ENCODE data around the gene GGT6.

GGT6 gene

DNA sequence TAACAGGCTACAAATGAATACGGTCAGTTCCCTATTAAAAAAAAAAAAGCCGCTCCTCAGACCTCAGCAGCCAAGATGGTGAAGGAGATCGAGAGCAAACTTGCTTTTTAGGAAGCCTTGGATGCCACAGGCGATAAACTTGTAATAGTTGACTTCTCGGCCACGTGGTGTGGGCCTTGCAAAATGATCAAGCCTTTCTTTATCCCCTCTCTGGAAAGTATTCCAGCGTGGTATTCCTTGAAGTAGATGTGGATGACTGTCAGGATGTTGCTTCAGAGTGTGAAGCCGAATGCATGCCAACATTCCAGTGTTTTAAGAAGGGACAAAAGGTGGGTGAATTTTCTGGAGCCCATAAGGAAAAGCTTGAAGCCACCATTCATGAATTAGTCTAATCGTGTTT, 11.8 kb upstream of the GGT6 start:
- Histone ChIP-seq H3K4me3 (ENCODE audit: low read depth in 1 of 2, low read length in 2 of 2) (no peak overlapping the region), H3K36me3 (ENCODE audit: control insufficient read depth in 1 of 2, insufficient read depth in 2 of 2, low read length in 2 of 2) (no peaks in the 10 kb centered on the region), H3K9me3 (ENCODE audit: control insufficient read depth in 1 of 2, low read length in 2 of 2) (no peaks in the 10 kb centered on the region), H3K27ac (ENCODE audit: low read length) (no peak overlapping the region), H3K27me3 (ENCODE audit: low read depth, low read length) (no peaks in the 10 kb centered on the region), H3K4me1 (ENCODE audit: control insufficient read depth in 1 of 2, insufficient read depth in 2 of 2, low read length in 2 of 2) (no peaks in the 10 kb centered on the region)

DNA sequence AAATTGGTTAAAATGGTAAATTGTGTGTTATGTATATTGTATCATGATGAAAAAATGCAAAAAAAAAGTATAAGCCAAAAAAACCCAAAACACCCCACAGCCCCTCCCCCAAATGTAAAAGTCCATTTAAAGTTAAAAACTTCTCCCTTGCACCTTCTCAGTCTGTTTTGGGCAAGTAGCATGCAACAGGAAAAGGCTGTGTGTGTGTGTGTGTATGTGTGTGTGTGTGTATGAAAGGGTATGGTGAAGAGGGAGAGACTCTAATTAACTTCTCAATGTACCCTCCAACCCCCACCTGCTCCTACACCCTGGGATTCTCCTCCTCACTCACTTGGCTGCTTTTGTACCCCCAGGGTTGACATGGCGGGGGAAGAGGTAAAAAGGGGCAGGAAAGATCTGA, 9.2 kb upstream of the GGT6 start:
- Histone ChIP-seq H3K27me3 (ENCODE audit: low read depth, low read length) (no peaks in the 10 kb centered on the region), H3K9me3 (ENCODE audit: control insufficient read depth in 1 of 2, low read length in 2 of 2) (no peaks in the 10 kb centered on the region), H3K36me3 (ENCODE audit: control insufficient read depth in 1 of 2, insufficient read depth in 2 of 2, low read length in 2 of 2) (no peaks in the 10 kb centered on the region), H3K4me1 (ENCODE audit: control insufficient read depth in 1 of 2, insufficient read depth in 2 of 2, low read length in 2 of 2) (peaks cover 0 to 4% of the 10 kb centered on the region in 2 donors), H3K4me3 (ENCODE audit: low read depth in 1 of 2, low read length in 2 of 2) (no peak overlapping the region), H3K27ac (ENCODE audit: low read length) (no peak overlapping the region)

DNA sequence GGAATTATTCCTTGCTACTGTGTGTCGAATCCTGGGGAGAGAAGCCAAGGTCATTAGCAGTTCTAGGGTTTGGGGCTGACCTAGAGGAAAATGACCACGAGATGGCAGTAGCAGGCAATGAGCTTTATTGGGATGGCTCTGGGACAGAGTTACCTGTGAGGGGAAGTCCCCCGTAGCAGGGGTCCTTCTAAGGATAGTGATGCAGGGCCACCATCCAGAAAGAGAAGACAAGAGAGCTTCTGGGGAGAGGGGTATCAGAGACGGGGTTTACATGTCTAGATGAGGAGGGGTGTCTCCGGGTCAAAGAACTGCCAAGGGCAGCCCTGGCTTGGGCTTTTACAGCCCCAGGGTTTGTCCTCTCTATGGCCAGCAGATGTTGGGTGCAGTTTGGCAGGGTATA, 6.4 kb upstream of the GGT6 start:
- no peaks in the 10 kb centered on the region for H3K36me3 ChIP-seq (ENCODE audit: control insufficient read depth in 1 of 2, insufficient read depth in 2 of 2, low read length in 2 of 2)
- H3K27me3 ChIP-seq (ENCODE audit: low read depth, low read length), result no peaks in the 10 kb centered on the region
- H3K4me3 ChIP-seq (ENCODE audit: low read depth in 1 of 2, low read length in 2 of 2), result no peak overlapping the region
- H3K27ac ChIP-seq (ENCODE audit: low read length), result no peak overlapping the region
- no peaks in the 10 kb centered on the region for H3K9me3 ChIP-seq (ENCODE audit: control insufficient read depth in 1 of 2, low read length in 2 of 2)
- H3K4me1 ChIP-seq (ENCODE audit: control insufficient read depth in 1 of 2, insufficient read depth in 2 of 2, low read length in 2 of 2), result peaks cover 4 to 11% of the 10 kb centered on the region in 2 donors

DNA sequence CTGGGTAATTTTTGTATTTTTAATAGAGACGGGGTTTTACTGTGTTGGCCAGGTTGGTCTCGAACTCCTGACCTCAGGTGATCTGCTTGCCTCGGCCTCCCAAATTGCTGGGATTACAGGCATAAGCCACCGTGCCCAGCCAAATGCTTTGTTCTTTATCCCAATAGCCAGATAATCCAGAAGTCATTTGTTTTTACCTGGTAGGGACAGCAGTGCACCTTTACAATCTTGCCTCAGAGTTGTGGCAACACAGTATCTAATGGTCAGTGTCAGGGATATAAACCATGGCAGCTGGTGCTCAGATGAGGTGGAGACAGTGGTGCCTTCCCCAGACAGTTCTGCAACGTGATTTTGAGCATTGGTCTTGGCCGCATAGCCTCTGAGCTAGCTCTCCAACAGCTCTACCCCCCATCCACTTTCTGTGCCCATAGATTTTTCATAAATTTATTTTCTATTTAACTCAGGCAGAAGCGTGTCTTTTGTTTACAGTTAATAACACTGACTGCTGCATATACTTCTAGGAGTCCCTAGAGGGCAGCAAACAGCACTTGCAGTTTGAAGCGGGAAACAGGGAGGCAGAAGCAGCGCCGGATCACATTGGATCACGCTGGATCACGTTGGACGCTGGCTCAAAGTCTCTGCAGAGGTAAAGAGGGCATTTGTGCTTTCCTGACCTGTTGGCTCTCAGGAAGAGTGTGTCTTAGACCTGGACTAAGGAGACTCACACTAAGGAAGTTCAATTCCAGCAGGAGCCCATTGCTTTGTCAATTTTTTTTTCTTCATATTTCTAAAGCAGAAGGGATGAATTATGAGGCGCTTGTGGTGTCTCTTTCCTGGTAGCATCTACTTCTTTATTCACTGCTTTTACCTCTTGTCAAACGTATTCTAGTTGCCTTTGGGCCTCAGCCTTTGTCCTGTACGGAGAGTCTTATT, 5.1 kb upstream of the GGT6 start:
- Histone ChIP-seq H3K36me3 (ENCODE audit: control insufficient read depth in 1 of 2, insufficient read depth in 2 of 2, low read length in 2 of 2) (no peaks in the 10 kb centered on the region), H3K27me3 (ENCODE audit: low read depth, low read length) (no peaks in the 10 kb centered on the region), H3K4me3 (ENCODE audit: low read depth in 1 of 2, low read length in 2 of 2) (no peak overlapping the region), H3K4me1 (ENCODE audit: control insufficient read depth in 1 of 2, insufficient read depth in 2 of 2, low read length in 2 of 2) (peaks cover 4 to 11% of the 10 kb centered on the region in 2 donors), H3K27ac (ENCODE audit: low read length) (no peak overlapping the region), H3K9me3 (ENCODE audit: control insufficient read depth in 1 of 2, low read length in 2 of 2) (no peaks in the 10 kb centered on the region)

DNA sequence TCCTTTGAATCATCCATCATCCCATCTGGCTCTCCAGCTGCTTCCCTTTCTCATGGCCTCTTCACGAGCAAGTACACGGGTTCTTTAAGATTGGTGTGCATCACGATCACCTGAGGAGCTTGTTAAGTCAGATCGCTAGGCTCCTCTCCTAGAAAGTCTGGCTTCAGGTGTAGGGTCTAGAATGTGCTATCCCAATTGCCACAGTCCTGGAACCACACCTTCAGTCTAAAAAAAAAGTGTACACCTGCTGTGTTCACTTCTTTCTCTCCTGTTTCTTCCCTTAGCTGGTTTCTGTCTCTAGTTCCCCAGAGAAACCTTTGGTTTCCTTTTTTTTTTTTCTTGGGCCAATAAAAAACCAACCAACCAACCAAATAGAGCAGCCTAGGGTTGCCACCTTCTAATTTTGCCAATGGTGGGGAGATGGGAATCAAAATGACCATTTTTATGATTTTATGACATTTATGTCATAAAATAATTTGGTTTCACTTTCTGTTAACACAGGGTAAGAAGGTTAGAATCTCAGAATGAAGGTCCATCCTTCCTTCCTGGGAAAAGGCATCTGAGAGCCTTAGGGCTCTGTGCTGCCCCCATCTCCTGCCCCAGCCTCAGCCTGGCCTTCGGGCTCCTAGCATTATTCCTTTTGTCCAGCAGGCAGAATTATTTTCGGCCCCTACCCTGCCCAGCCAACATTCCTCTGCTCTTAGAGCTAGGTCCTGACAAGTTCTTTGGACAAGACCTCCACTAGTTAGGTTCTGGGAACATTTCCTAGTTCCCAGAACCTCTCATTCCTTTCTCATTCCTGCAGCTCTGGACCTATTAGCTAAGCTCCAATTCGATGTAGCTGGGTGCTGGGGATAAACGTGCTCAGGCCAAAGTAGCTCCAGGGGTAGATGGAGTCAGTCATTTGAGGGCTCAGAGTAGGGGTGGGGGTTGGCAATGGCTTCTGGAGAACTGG, 1.9 kb upstream of the GGT6 start:
- H3K36me3 ChIP-seq (ENCODE audit: control insufficient read depth in 1 of 2, insufficient read depth in 2 of 2, low read length in 2 of 2), result no peaks in the 10 kb centered on the region
- H3K9me3 ChIP-seq (ENCODE audit: control insufficient read depth in 1 of 2, low read length in 2 of 2), result no peaks in the 10 kb centered on the region
- H3K4me3 ChIP-seq (ENCODE audit: low read depth in 1 of 2, low read length in 2 of 2), result peak overlapping the region in 1 of 2 donors; percentile 18
- H3K4me1 ChIP-seq (ENCODE audit: control insufficient read depth in 1 of 2, insufficient read depth in 2 of 2, low read length in 2 of 2), result peaks cover 4 to 11% of the 10 kb centered on the region in 2 donors
- H3K27ac ChIP-seq (ENCODE audit: low read length), result peak overlapping the region; percentile 45
- H3K27me3 ChIP-seq (ENCODE audit: low read depth, low read length), result no peaks in the 10 kb centered on the region

DNA sequence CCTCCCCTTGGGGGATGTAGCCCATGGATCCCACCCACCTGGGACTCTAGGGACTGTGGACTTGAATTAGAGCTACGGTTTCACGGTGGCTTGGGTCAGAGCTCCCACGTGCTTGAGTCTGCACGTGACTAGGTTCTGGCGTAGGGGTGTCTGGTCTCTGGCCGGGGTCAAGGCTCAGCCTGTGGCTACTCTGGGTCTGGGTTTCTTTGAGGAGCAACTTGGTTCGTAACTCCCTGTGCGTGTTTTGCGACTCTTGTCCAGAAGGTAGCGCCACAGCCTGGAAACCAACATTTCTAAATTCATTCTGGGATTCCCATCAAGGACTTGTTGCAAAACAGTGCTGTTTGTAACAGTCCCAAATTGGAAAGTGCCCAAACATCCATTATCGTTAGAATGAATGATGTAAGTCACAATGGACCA, 470 bp upstream of the GGT6 start:
- Histone ChIP-seq H3K4me1 (ENCODE audit: control insufficient read depth in 1 of 2, insufficient read depth in 2 of 2, low read length in 2 of 2) (peaks cover 4 to 14% of the 10 kb centered on the region in 2 donors), H3K27ac (ENCODE audit: low read length) (no peak overlapping the region), H3K9me3 (ENCODE audit: control insufficient read depth in 1 of 2, low read length in 2 of 2) (no peaks in the 10 kb centered on the region), H3K27me3 (ENCODE audit: low read depth, low read length) (no peaks in the 10 kb centered on the region), H3K36me3 (ENCODE audit: control insufficient read depth in 1 of 2, insufficient read depth in 2 of 2, low read length in 2 of 2) (no peaks in the 10 kb centered on the region), H3K4me3 (ENCODE audit: low read depth in 1 of 2, low read length in 2 of 2) (no peak overlapping the region)

DNA sequence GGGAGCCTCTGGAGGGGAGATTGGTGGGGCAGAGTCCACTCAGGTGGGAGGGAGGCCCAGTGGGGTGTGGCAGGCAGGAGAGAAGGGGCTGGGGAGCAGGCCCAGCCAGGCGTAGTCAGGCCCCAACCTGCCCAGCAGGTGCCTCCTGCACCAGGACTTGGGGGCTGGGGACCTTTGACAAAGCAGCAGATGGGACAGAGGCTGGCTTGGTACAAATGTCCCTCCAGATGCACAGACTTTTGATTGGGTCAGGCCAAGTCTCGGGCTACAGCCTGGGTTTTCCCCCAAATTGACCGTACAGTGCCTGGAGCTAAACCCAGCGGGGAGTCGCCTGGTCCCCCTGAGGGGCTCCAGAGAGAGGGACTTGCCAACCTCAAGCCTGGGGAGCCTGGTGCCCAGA, 411 bp downstream of the GGT6 start:
- peak overlapping the region; percentile 63 for H3K27ac ChIP-seq (ENCODE audit: low read length)
- H3K4me1 ChIP-seq (ENCODE audit: control insufficient read depth in 1 of 2, insufficient read depth in 2 of 2, low read length in 2 of 2), result peaks cover 8 to 16% of the 10 kb centered on the region in 2 donors
- H3K27me3 ChIP-seq (ENCODE audit: low read depth, low read length), result no peaks in the 10 kb centered on the region
- peak overlapping the region in 1 of 2 donors; percentile 50 for H3K4me3 ChIP-seq (ENCODE audit: low read depth in 1 of 2, low read length in 2 of 2)
- no peaks in the 10 kb centered on the region for H3K9me3 ChIP-seq (ENCODE audit: control insufficient read depth in 1 of 2, low read length in 2 of 2)
- no peaks in the 10 kb centered on the region for H3K36me3 ChIP-seq (ENCODE audit: control insufficient read depth in 1 of 2, insufficient read depth in 2 of 2, low read length in 2 of 2)

DNA sequence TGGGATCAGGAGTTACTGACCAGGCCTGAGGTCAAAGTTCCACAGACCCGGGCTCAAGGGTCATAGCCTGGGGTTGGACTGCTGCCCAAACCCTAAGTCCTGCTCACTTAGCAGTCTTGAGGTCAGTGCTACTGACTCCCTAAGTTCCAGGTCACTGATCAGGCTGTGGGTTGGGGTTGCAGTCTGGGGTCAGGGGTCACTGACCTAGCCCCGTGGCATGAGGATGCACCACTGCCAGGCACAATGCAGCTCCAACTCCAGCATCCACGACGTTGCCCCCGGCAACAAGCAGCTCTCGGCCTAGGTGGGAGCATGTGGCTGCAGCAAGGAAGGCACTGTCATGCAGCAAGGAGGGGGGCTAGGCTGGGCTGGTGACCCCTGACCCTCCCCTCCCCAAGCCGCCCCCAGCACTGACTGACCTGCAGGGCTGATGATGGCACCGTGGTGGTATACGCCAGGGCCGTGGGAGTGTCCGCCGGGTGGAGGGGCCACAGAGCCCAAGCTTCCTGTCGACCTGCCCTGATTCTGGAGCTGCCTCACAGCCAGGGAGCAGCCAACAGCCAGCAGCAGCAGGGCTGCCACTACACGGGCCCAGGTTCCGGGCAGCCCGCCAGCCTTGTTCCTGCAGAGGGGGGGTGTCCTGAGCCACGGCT, 1.1 kb downstream of the GGT6 start:
- Histone ChIP-seq H3K9me3 (ENCODE audit: control insufficient read depth in 1 of 2, low read length in 2 of 2) (no peaks in the 10 kb centered on the region), H3K4me3 (ENCODE audit: low read depth in 1 of 2, low read length in 2 of 2) (peak overlapping the region in 1 of 2 donors; percentile 50), H3K36me3 (ENCODE audit: control insufficient read depth in 1 of 2, insufficient read depth in 2 of 2, low read length in 2 of 2) (no peaks in the 10 kb centered on the region), H3K27ac (ENCODE audit: low read length) (peak overlapping the region; percentile 63), H3K27me3 (ENCODE audit: low read depth, low read length) (no peaks in the 10 kb centered on the region), H3K4me1 (ENCODE audit: control insufficient read depth in 1 of 2, insufficient read depth in 2 of 2, low read length in 2 of 2) (peaks cover 14 to 19% of the 10 kb centered on the region in 2 donors)

DNA sequence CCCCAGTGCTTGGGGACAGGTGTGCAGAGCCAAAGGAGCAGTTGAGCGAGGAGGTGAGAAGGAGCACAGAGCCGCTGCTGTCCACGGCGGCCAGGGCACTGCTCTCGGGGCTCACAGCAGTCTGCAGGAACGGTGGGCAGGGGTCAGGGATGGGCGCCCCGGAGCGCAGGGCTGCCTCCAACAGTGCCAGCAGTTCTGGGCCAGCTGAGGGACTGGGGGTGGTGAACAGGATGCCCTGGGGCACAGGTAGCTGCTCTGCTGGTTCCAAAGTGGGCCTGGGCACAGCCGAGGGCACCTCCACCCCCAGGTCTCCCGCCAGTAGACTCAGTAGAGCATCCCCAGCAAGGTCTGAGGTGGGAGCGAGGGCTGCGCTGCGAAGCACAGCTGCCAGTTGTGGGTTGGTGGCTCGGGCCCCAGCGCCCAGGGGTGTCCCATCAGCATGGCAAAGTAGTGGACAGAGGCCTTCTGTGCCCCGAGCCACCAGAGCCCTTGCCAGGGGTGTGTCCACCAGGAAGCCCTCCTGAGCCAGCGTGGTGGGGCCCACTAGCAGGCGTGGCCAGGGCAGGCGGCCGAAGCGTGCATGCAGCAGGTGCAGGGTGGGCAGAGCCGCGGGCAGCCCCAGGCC, 1.9 kb downstream of the GGT6 start:
- Histone ChIP-seq H3K27me3 (ENCODE audit: low read depth, low read length) (no peaks in the 10 kb centered on the region), H3K36me3 (ENCODE audit: control insufficient read depth in 1 of 2, insufficient read depth in 2 of 2, low read length in 2 of 2) (peaks cover 5 to 6% of the 10 kb centered on the region in 2 donors), H3K9me3 (ENCODE audit: control insufficient read depth in 1 of 2, low read length in 2 of 2) (no peaks in the 10 kb centered on the region), H3K4me3 (ENCODE audit: low read depth in 1 of 2, low read length in 2 of 2) (no peak overlapping the region), H3K27ac (ENCODE audit: low read length) (no peak overlapping the region), H3K4me1 (ENCODE audit: control insufficient read depth in 1 of 2, insufficient read depth in 2 of 2, low read length in 2 of 2) (peaks cover 22 to 25% of the 10 kb centered on the region in 2 donors)

DNA sequence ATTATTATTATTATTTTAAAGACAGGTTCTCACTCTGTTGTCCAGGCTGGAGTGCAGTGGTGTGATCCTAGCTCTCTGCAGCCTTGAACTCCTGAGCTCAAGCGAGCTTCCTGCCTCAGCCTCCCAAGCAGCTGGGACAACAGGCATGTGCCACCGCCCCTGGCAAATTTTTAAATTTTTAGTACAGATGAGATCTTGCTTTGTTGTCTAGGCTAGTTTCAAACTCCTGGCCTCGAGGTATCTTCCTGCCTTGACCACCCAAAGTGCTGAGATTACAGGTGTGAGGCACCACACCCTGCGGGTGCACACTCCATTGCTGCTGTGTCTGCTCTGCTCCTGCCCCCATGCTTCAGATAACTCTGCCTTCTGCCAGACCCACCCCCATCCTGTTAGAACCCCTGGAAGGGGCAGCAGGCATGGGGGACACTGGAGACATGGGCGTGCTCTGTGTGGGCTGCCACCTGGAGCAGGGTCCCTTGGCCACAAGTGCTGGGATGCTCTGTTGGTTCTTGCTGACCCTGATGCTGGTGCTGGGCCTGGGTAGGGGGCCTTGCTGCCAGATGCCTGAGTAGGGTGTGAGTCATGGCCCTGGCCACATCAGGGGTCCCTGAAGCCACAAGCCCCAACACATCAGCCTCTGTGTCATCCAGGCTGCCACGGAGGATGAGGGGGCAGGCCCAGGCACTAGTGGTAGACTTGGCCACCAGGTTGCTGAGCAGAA, 2.6 kb downstream of the GGT6 start:
- H3K27ac ChIP-seq (ENCODE audit: low read length), result no peak overlapping the region
- H3K27me3 ChIP-seq (ENCODE audit: low read depth, low read length), result no peaks in the 10 kb centered on the region
- H3K4me3 ChIP-seq (ENCODE audit: low read depth in 1 of 2, low read length in 2 of 2), result no peak overlapping the region
- peaks cover 21 to 22% of the 10 kb centered on the region in 2 donors for H3K4me1 ChIP-seq (ENCODE audit: control insufficient read depth in 1 of 2, insufficient read depth in 2 of 2, low read length in 2 of 2)
- H3K9me3 ChIP-seq (ENCODE audit: control insufficient read depth in 1 of 2, low read length in 2 of 2), result no peaks in the 10 kb centered on the region
- peaks cover 10 to 13% of the 10 kb centered on the region in 2 donors for H3K36me3 ChIP-seq (ENCODE audit: control insufficient read depth in 1 of 2, insufficient read depth in 2 of 2, low read length in 2 of 2)
